GM19193 (cell line): ENCODE measurements around the gene ASPDH.

Source experiments
- POLR2A ChIP-seq: IDR thresholded peaks from 4 replicates; pipeline ENCODE4 v1.6.1; 2011; ENCODE audit not compliant: insufficient read depth, insufficient read length; ENCODE audit errors: extremely low read depth

The ASPDH gene

GRCh38 chr19:50482916-50483315 is 30.8 kb downstream of the ASPDH start:
- no peak for TF ChIP-seq POLR2A

DNA sequence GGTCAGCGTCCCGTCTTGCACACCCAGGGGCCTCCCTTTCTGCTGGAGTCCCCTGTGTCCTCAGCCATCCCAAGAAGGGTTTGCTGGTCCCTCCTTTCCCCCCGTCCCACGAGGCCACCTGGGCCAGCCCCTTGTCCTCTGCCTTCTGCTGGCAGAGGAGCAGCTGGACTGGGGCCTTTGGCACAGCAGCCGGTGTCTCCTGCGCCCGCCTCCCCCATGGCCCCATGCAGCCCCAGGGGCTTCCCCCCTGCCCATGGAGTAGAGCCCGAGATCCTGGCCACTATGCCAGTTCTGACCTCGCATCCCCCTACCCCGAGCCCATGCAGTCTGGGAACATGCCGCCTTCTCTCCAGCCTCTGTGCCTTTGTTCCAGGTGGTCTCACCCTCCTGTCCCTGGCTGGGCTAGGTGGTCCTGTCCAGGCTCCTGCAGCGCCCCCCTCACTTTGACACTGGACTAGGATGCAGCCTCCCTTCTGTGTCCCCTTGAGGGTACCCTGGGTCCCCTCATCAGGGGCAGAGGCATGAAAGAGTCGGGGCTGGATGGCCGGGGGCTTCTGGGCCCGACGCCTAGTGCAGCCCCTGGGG is 31.4 kb downstream of the ASPDH start:
- no peak for TF ChIP-seq POLR2A

GRCh38 chr19:50481351-50482149 is 32.2 kb downstream of the ASPDH start:
- TF ChIP-seq POLR2A: no peak

GRCh38 chr19:50480281-50481111 is 33.2 kb downstream of the ASPDH start:
- no peak for TF ChIP-seq POLR2A

GRCh38 chr19:50479761-50480251 is 33.9 kb downstream of the ASPDH start:
- TF ChIP-seq POLR2A: no peak

DNA sequence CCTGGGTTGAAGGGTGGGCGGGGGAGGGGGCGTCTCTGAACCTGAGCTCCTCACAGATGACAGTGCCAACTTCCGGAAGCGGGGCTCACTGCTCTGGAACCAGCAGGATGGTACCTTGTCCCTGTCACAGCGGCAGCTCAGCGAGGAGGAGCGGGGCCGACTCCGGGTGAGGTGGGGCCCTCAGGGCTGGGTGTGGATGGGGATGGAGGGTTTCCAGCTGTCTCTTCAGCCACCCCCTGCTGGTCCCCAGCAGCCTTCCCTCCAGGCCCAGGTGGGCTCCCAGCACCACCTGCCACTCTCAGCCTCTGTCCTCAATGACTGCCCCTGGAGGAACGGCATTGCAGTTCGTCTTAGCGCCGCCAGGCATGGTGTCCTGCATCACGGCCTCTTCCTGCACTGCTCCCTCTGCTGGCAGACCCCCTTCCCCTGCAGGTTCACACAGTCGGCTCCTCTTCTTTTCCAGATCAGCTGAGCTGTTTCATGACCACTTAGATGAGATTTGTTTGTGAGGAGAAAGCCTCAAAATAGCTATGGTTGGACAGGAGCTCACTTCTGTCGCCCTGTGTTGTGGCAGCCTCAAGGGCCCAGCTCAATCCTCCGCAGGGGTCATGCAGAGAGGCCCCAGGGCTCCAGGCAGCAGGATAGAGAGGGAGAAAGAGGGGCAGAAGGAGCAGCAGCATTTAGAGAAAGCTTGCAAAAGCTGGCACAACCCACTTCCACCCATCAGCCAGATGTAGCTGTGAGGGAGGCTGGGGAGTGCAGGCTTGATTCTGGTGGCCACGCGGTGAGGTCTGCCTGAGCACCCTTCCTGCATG is 34.6 kb downstream of the ASPDH start:
- no peak for TF ChIP-seq POLR2A

GRCh38 chr19:50477751-50478515 is 35.8 kb downstream of the ASPDH start:
- TF ChIP-seq POLR2A: no peak

- no peak for TF ChIP-seq POLR2A
Measured at GRCh38 chr19:50476907-50477238, 36.8 kb downstream of the ASPDH start.

- peak; percentile 99 for TF ChIP-seq POLR2A
Measured at GRCh38 chr19:50476224-50476906, 37.3 kb downstream of the ASPDH start, which contains the start of the genes EMC10 and GARIN5A. Gene EMC10, plus strand, starts transcription at chr19:50476507. Its CDS starts 38 bp downstream, at chr19:50476545. Gene GARIN5A, minus strand, starts transcription at chr19:50476848. Its CDS starts 460 bp downstream, at chr19:50476388.

GRCh38 chr19:50475736-50476223 is 37.9 kb downstream of the ASPDH start:
- TF ChIP-seq POLR2A: no peak

DNA sequence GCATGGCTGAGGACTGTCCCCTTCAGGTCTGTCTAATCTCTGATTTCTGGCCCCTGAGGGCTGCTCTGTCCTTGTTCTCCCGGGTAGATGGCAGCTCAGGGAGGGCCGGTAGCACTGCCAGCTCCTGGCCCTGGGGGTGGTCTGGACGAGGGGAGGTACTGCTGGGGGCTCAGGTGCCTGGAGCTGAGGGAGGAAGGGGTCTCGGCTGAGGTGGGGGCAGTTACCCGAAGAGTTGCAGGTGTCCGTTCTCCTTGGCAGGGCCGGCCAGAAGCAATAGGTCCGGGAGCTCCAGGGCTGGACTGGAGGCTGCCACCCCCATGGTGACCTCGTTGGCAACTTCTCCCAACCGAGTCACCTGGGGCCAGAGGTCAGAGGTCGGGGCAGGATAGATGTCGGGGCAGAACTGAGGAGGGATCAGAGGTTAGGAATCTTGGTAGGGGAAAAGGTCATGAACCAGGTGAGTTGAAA is 38.6 kb downstream of the ASPDH start:
- TF ChIP-seq POLR2A: no peak

- no peak for TF ChIP-seq POLR2A
Measured at GRCh38 chr19:50468818-50469217, 44.9 kb downstream of the ASPDH start.

GRCh38 chr19:50467566-50467965 is 46.1 kb downstream of the ASPDH start:
- no peak for TF ChIP-seq POLR2A
